T-helper 2 cell treated with Interferon-gamma antibody and Interleukin-4, amounts not matched to agents 100 ng/mL and 5 ng/mL, for 36 hours (primary cell): Measurements from ENCODE around the gene BMERB1. TPM values are rescaled to one million over a fixed set of nuclear protein-coding genes. Genes with fewer than 3 reads are reported as not detected.
"Not testable (repeated sequence)": the region's sequence is repeated elsewhere in the genome, so short reads cannot be mapped to it uniquely, and the experiment has no call there.

Experiments
- intact Hi-C: fragments of 100-400 bp; cut with micrococcal nuclease; formaldehyde crosslinking; loops from one replicate; pipeline ENCODE4 v1.15.1; 2023
- total RNA-seq: library from RNA; stranded (reverse); gene quantifications from 2 replicates; pipeline ENCODE4 v1.2.3, GENCODE V29; 2022

Gene BMERB1
- total RNA-seq, 1 donor from 2014 or later: 3.9 TPM

- intact Hi-C loops: no loop called here
These were observed 27.0 kb downstream of the BMERB1 start for GRCh38 chr16:15461376-15461775.

- intact Hi-C loops: no loop called here
These were observed 30.2 kb downstream of the BMERB1 start for GRCh38 chr16:15464401-15465186.

GRCh38 chr16:15466131-15466530, 31.7 kb downstream of the BMERB1 start:
- intact Hi-C loops: no loop called here

- intact Hi-C loops: no loop called here
These were observed 32.7 kb downstream of the BMERB1 start for GRCh38 chr16:15466886-15467781.

GRCh38 chr16:15476971-15477370, 42.6 kb downstream of the BMERB1 start:
- intact Hi-C loops: not testable (repeated sequence)

- intact Hi-C loops: no loop called here
These were observed 43.4 kb downstream of the BMERB1 start for GRCh38 chr16:15477802-15478201.

- intact Hi-C loops: no loop called here
These were observed 47.8 kb downstream of the BMERB1 start for GRCh38 chr16:15482068-15482747.

GRCh38 chr16:15482748-15483298, 48.4 kb downstream of the BMERB1 start:
- intact Hi-C loops: no loop called here

GRCh38 chr16:15483857-15484256, 49.5 kb downstream of the BMERB1 start:
- intact Hi-C loops: no loop called here

- intact Hi-C loops: no loop called here
These were observed 50.3 kb downstream of the BMERB1 start for GRCh38 chr16:15484662-15485061.

- intact Hi-C loops: no loop called here
These were observed 50.8 kb downstream of the BMERB1 start for GRCh38 chr16:15485175-15485574.

- intact Hi-C loops: no loop called here
These were observed 52.3 kb downstream of the BMERB1 start for GRCh38 chr16:15486661-15487060.

GRCh38 chr16:15487336-15488284, 53.2 kb downstream of the BMERB1 start:
- intact Hi-C loops: no loop called here

- intact Hi-C loops: no loop called here
These were observed 54.6 kb downstream of the BMERB1 start for GRCh38 chr16:15489016-15489415.

GRCh38 chr16:15490123-15490711, 55.8 kb downstream of the BMERB1 start:
- intact Hi-C loops: no loop called here

GRCh38 chr16:15491411-15491810, 57.0 kb downstream of the BMERB1 start:
- intact Hi-C loops: no loop called here

GRCh38 chr16:15492091-15492740, 57.8 kb downstream of the BMERB1 start:
- intact Hi-C loops: no loop called here

- intact Hi-C loops: no loop called here
These were observed 59.2 kb downstream of the BMERB1 start for GRCh38 chr16:15493466-15494180.

- intact Hi-C loops: no loop called here
These were observed 59.8 kb downstream of the BMERB1 start for GRCh38 chr16:15494236-15494635.
